NCI-H2107 treated with DMSO at 0.1 percent for 48 hours (cell line): ENCODE measurements around the gene TCP10L.
"Not testable (repeated sequence)": the region's sequence is repeated elsewhere in the genome, so short reads cannot be mapped to it uniquely, and the experiment has no call there.

Experiments used
- DNase-seq: peaks from one replicate; lab custom pipeline; 2025; ENCODE audit not compliant: unreplicated experiment; lab: John Stamatoyannopoulos, UW

Gene TCP10L

DNA sequence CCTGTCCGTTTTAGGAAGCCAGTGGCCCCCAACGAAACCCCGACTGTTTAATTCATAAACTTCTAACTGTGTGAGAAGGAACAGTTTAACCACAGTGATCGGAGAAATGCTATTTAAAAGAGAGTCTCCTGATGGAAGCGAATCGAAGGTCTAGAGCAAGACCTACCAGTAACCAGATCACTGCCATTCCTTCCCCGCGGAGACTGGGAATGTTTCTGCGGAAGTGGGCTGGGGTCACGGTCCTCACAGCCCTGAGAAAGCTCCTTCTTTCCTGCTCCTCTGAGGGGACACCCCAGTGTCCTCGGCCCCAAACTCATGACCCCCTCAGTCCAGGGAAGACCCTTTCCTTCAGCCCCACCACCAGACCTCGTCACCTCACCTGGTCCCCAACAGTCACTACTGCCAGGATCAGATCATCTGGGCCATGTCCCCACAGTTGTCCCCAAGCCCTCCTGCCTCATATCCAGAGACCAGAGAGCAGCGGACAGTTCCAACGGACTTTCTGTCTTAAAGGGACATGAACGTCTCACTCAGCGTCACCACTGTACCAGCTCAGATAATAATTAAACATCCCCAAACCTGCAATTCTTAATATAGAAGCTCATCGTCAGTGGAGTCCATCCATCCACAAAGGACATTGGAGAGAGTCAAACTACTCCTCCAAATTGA is at the start of gene TCP10L:
TCP10L (minus strand) TSS at position 482 of the 669 bp plus-strand sequence. CDS start 1,219 bp downstream, outside the sequence.
- DNase-seq, result no peak

DNA sequence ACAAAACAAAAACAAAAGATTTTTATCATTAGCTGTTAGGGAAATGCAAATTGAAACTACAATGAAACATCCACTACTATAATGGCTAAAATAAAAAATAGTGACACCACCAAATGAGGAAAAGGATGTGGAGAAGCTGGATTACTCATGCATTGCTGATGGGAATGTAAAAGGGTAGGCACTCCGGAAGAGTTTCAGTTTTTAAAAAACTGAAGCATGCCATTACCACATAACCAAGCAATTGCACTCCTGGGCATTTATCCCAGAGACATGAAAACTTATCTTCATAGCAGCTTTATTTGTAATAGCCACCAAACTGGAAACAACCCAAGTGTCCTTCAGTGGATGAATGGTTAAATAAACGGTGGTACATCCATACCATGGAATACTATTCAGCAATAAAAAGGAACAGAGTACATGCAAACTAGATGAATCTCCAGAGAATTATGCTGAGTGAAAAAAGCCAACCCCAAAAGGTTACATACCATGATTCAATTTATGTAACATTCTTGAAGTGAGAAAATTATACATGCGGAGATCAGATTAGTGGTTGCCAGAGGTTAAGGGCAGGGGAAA is 41.4 kb upstream of the TCP10L start:
- no peak for DNase-seq

DNA sequence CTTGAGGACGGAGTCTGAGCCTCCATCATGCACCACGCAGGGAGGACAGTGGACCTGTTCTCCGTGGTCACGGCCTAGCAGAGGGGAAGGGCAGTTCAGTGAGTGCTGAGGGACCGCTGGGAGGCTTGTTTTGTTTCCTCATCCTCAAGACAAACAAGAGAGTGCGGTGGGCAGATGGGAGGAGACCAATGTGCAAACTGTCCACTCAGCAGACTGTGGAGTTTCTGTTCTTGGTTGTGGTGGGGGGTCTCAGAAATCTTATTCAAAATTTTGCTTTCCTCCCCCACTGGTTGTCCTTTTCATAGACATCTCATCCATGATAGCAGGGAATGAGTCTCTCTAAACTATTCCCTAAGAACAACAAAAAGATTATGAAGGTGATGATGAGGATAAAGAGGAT is 32.9 kb upstream of the TCP10L start:
- DNase-seq, result not testable (repeated sequence)

DNA sequence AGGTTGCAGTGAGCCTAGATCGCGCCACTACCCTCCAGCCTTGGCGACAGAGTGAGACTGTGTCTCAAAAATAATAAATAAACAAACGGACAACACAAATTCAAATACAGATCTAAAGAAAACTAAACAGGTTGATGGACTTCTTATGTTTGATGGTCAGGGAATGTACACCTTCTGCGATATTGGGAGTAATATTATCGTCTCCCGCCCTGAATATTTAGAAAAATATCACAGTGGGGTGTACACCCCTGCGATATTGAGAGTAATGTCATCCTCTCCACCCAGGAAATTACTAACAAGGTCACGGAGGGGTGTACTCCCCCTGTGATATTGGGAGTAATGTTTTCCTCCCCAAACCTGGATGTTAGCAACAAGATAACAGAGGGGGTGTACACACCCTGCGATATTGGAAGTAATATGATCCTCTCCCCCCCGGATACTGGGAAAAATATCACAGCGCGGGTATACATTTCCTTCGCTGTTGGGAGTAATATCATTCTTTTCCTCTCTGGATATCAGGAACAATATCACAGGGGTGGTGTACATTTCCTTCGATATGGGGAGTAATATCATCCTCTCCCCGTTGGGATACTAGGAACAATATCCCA is 28.2 kb upstream of the TCP10L start:
- no peak for DNase-seq

- no peak for DNase-seq
Measured at GRCh38 chr21:32612999-32613337, 27.6 kb upstream of the TCP10L start.

DNA sequence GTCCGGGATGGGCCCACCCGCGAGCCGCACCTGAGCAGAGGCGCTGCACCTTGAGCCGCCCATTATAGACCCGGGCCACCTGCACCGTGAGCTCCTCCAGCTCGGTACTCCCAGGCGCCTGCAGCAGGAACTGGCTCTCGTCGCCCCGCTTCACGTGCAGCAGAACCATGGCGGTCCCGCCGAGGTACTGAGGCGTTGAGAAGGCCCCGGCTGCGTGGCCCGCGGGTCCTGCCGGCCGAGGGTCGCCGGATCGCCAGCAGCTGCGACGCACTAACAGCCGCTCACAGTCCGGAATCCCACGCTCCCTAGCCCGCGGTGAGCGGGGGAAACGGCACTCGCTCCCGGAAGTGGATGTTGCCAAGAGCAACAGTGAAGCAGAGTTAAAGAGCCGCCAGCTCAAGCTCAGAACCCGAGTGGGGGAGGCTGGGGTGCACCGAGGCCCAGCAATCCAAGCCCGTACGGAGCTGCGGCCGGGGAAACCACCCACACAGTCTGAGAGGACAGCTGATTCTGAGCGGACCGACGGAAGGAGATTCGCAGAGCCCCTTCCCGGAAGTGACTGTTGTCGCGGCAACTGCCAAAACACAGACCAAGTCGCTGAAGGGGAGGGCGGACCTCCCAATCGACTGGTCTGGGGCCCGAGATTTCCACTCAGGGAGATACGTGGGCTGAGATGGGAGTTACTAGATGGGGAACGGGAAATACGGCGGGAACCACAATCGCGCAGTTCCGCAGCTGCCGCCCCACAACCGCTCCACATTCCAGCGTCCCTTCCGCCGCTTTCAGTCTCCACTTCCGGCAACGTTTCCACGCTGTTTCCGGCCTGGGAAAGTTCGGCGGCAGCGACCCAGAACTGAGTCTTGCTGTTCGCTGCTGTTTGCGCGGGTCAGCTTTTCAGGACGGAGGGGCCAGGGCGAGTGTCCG is 27.0 kb upstream of the TCP10L start, which contains the start of gene CFAP298:
CFAP298 (minus strand) TSS at position 303 of the 924 bp plus-strand sequence; CDS start at position 169, 134 bp downstream.
- peak; percentile 80 for DNase-seq

GRCh38 chr21:32611471-32611997 is 26.2 kb upstream of the TCP10L start:
- no peak for DNase-seq

DNA sequence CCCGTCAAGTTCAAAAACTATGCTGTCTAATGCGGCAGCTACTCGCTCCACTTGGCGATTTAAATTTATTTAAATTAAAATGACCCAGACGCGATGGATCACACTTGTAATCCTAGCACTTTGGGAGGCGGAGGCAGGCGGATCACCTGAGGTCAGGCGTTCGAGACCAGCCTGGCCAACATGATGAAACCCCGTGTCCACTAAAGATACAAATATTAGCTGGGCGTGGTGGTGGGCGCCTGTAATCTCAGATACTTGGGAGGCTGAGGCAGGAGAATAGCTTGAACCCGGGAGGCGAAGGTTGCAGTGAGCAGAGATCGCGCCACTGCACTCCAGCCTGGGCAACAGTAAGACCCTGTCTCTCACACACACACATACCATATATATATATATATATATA is 25.6 kb upstream of the TCP10L start:
- not testable (repeated sequence) for DNase-seq

DNA sequence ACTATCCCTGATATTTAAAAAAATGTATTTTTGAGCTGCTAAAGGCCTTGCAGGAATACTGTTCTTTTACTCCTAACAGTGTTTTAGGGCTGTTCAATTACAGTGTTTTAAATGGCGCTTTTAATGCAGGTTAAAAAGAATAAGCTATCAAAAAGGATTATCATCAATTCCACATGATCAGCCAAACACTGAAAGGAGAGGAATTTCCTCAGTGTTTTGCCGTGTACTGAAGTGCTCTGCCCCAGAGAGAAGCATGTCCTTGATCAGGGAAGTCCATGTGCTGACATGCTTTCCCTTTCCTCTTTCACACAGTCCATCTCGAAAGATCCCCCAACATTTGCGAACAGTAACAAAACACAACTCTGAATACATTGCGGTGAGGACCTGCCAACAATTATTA is 23.5 kb upstream of the TCP10L start:
- no peak for DNase-seq

- no peak for DNase-seq
Measured at GRCh38 chr21:32605469-32605868, 20.1 kb upstream of the TCP10L start.

GRCh38 chr21:32604464-32604863 is 19.1 kb upstream of the TCP10L start:
- peak; percentile 96 for DNase-seq

DNA sequence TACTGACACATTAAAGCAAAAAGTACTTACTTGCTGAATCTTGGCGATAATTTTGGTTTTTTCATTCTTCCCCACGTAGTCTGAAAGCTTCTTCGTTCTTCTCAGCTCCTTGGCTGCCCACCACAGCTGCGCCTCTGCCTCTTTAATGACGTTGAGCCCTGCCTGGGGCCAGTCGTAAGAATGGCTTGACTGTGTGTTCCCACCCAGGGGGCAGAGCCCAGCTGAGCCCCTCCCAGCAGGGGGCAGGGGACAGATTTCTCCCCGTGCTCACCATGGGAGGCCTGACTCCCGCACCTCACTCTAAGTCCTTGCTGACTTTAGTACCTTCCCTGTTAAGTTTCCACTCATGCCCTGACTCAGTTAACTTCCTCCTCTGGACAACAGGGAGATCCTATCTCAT is 17.8 kb upstream of the TCP10L start:
- DNase-seq, result no peak

- DNase-seq, result no peak
Measured at GRCh38 chr21:32602099-32602498, 16.8 kb upstream of the TCP10L start.

- DNase-seq, result peak; percentile 64
Measured at GRCh38 chr21:32599526-32599925, 14.2 kb upstream of the TCP10L start.

DNA sequence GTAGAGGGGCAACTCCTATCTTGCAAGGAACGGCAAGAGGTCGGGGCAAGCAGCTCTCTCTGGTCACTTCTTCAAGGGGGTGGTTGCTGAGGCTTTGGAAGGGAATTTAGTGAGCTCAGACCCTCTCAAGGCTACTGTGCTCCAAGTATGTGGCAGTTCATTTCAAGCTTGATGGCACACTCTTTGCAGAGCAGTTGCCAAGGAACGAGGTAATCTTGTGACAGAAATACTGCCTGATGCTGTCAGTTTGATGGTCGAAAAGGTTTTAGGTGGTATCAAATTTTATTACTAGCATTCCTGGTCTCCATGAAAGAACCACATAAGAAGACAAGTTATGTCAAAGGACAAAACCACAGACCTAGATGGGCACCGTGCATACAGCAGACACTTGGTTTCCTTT is 13.8 kb upstream of the TCP10L start:
- peak; percentile 48 for DNase-seq

DNA sequence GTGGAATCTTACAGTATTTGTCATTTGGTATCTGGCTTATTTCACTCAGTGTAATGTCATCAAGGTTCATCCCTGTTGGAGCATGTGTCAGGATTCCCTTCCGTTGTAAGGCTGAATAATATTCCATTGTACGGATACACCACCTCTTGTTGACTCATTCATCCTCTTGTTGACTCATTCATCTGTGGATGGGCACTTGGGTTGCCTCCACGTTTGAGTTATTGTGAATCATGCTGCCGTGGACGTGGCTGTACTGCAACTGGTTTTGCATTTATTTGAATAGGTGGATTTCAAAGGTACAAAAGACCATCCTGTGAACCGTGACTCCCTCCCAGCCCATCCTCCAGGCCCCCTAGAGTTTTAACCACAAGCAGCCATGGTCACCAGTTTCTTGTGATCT is 11.9 kb upstream of the TCP10L start:
- DNase-seq, result no peak

DNA sequence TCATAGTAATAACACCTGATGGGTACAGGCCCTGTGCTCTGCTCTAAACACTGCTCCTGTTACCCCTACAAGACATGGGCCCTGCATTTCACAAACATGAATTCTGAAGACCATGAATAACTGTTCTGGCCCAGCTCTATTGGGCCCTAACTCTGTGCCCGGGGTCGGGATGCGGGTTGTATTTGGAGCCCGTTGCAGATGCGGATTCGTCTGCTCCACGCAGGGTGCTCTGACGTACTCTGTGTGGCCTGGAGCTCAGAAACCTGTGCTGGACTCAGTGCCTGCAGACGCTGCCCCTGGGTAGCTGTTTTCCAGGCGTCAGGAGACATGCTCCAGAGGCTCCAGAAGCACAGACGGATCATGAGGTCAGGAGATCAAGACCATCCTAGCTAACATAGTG is 10.1 kb upstream of the TCP10L start:
- no peak for DNase-seq

DNA sequence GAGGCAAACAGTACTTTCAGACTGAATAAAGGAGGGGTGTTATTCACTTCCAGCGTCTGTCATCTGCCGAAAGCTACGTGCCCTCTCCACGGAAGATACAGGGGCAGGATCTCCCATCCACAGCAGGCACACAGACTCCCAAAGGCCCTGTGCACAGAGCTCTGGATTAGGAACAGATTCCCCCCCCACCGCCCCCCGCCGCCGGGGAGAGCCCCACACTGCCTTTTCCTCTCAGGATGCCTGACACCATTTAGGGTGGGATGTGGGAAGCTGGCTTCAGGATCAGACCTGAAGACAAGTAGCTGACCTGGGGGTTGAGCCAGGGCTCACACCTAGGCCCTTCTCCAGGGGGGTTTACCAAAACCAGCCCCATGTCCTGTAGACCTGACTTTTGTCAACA is 8.4 kb upstream of the TCP10L start:
- DNase-seq, result no peak

- no peak for DNase-seq
Measured at GRCh38 chr21:32592929-32593502, 7.7 kb upstream of the TCP10L start.

DNA sequence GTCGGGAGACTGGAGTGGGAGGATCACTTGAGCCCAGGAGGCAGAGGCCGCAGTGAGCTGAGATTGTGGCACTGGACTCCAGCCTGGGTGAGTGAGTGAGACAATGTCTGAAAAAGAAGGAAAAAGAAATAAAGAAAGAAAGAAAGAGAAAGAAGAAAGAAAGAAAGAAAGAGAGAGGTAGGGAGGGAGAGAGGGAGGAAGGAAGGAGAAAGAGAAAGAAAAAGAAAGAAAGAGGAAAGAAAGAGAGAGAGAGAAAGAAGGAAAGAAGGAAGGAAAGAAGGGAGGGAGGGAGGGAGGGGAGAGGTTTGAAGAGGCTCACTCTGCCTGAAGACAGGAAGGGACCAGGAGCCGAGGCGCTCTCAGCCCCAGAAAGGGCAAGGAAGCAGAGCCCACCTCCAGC is 4.8 kb upstream of the TCP10L start:
- DNase-seq, result no peak

DNA sequence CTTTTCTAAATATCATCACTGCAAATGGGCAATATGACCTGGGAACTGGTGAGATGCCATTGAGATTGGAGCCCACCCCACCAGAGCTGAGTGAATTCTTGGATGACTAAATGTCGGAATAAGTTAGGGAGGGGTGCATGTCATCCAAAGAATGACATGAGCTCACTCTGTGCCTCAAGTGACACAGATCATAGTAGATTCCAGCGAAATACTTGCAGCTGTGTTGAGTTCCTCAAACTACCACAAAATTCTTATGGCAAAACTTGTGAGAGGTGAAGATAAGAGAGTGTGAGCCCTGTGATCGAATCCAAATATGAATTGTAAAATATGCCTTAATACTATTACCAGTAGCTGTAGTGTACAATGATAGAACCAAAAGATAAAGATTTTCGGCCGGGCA is 2.3 kb upstream of the TCP10L start:
- no peak for DNase-seq
